Measurements from ENCODE around the gene RECQL5.

Gene RECQL5

DNA sequence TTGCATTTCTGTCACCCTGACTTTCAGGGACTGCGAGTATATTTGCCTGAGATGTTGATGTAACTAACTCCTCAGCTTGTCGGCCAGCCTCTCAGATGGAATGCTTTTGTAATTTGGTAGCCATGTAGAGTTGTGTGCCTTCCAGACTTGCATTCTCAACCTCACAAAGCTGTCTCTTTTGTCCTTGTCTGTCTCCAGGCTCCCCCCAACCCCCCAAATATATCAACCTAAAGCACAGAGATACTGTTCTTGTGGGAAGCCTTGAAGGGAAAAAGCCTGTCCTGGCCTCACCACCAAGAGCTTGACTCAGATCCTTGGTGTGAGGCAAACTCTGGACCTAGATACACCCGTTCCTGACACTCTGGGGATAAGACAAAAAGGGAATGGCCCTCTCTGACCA lies 18.5 kb upstream of the RECQL5 start:
- DNase-seq = no peak

GRCh38 chr17:75684924-75685323 lies 18.0 kb upstream of the RECQL5 start:
- no peak for DNase-seq

- DNase-seq = no peak
These were observed 17.3 kb upstream of the RECQL5 start for GRCh38 chr17:75684249-75684648.

GRCh38 chr17:75683583-75683982 lies 16.6 kb upstream of the RECQL5 start:
- peak; percentile 39 for DNase-seq

DNA sequence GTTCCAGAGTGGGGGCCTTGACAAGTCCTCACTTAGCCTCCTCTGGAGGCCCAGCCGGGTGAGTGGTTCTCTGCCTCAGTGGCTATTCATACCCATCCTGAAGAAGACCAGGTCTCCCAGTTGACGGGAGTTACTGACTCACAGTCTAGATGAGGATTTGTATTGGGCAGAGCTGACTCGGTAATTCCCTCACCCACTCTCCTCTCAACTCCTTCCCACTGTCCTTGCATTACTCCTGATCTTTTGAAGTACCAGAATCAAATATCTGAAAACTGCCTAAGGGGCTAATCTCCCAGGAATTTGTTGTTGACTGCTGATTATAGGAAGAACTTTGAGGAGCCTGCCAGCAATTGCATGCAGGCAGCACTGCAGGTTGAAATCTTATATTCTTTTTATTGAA lies 14.3 kb upstream of the RECQL5 start:
- DNase-seq = no peak

DNA sequence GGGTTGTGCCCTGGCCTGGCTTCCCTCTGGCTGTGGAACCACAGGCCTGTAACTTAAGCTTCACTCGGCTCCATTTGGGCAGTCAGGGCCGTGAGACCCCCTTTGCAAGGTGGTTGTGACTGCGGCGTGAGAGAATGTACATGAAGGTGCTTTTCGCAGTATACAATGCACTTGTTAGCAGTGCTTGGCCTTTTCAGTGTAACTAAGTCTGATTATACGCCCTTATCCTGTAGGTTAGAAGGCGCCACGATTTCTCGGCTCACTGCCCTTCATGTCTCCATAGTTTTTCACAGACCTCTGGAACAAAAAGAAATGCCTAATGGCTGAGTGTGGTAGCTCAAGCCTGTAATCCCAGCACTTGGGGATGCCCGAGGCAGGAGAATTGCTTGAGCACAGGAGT lies 13.5 kb upstream of the RECQL5 start:
- no peak for DNase-seq

DNA sequence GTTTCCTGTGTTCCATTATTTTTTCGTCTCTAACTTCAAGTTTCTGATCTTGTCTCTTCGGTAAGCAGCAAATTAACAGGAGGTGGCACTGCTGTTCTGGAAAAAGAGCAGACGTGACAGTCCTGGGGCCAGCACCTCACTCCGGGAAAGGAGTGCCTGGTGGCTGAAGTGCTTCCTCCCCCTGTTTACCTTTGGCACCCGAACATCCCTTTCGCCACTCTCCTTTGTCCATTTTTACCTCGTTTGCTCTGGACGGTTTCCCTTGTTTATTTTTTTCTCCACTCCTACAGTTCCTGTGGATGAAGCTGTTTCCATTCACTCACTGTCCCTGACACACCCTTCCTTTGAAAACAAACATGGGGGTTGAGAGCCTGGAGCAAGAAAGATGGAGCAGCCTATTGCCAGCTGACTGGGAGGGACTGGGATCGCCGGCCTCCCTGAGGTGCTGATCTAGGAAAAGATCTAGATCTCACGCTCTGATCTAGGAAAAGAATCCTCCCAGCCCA lies 12.8 kb upstream of the RECQL5 start:
- DNase-seq = peak; percentile 31

DNA sequence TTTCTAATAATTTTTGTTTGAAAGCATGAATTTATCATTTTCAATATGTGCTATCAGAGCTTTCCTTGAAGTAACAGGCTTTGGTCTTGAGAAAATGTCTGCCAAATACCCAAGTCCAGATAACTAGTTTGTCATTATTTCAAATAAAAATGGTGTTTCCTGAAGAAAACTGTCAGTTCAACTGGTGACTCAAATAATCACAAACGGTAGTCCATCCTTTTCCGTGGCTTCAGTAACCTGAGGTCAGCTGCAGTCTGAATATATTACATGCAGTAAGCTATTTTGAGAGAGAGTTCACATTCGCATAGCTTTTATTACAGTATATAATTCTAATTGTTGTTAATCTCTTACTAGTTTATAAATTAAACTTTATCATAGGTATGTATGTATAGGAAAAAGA lies 9.5 kb upstream of the RECQL5 start:
- no peak for DNase-seq

DNA sequence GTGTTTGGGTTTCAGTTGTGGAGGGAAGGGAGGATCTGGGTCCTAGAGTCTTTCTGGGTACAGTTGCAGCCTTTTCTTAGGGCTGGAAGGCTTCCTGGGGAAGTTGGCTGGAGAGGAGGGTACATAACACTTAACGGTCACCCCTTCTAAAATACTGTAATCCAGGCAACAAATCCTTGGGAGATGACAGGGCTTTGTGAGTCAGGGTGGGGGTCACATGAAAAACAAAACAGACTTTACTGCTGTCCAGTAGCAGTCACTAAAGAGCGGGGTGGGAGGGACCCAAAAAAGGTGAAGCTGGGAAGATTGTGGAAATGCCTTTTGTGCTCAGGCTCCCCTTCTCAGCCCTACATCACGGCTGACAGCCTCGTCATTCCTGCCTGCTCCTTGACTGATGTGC lies 6.5 kb upstream of the RECQL5 start:
- no peak for DNase-seq

DNA sequence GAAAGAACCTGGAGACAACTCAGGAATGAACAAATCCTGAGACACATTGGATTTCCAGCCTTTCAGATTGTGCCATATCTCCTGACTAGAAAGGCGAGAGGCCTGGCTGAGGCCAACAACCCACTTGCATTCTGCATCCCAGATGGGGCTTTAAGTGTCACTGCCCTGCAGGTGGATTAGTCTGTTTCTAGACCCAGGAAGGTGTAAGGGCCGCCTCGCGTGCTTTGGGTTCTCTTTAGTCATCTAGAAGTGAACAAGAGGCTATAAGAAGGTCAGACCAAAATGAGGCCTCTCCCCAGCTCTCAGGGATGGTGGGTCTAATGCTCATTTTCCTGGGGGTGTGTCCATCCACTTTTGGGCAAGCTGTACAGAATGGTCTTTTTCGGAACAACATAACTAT lies 5.1 kb upstream of the RECQL5 start:
- DNase-seq = no peak

GRCh38 chr17:75670868-75671267 lies 3.9 kb upstream of the RECQL5 start:
- no peak for DNase-seq

DNA sequence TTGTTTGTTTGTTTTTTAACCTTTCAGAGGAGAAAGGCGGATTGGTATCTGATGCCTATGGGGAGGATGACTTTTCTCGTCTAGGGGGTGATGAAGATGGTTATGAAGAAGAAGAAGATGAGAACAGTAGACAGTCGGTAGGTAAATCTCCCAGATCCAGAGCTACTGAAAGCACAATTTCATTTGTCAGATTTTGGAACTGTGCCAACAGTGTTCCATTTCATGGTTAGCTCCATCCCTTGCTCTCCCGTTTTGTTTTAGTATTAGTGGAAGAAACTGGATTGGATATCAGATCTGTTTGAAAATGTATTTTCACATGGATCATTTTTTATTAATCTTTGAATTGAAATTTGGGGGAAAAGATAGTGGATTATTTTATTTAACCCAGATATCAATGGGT lies 1.5 kb upstream of the RECQL5 start:
- DNase-seq = no peak

DNA sequence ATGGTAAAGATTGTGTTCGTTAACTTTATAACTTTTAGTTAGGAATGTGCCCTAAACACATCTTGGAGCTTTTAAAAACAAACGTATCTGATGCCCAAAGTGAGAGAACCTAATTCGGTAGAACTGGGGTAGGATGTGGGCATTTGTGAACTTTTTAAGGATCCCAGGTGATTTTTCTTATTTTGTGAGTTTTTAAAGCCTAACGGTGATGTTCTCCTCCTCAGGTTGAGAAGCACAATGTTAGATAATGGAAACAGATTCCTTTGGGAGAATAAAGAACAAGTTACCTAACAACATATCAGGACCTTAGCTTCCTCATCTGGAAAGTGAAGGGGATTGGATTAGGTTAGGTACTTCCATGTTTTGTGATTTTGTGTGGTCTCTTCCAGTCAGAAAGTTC lies 871 bp upstream of the RECQL5 start:
- no peak for DNase-seq

DNA sequence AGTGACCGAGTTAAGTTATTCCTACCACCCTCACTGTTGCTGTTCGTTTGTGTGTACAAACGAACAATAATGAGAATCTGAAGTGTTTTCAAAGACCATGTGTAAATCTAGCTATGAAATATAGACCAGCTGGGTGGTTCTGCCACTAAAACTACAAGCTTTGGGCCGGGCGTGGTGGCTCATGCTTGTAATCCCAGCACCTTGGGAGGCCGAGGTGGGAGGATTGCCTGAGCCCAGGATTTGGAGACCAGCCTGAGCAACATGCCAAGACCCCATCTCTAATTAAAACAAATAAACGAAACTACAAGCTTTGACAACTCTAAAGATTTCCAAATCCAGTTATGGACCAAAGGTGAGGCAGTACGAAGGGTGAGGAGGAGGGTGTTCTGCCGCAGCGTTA lies 973 bp downstream of the RECQL5 start:
- no peak for DNase-seq

- DNase-seq = no peak
These were observed 2.8 kb downstream of the RECQL5 start for GRCh38 chr17:75664099-75664549.

GRCh38 chr17:75662511-75662910 lies 4.4 kb downstream of the RECQL5 start:
- no peak for DNase-seq

GRCh38 chr17:75661531-75661930 lies 5.4 kb downstream of the RECQL5 start:
- DNase-seq = no peak

DNA sequence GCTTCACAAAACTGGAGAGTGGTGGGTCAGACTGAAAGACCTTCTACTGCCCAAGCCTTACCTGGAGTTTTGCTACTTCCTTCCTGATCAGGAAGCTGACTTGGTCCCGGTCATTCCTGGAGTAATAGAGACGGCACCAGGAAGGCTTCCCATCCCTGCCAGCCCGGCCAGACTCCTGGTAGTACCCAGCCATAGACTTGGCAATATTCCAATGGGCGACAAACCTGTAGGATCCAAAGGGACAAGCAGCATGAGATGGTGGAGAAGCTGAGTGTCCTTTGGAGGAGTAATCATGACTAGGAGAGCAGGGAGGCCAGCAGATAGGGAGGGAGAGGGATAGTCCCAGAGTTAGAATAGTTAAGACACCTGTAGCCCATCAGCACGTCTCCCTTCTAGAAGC lies 8.7 kb downstream of the RECQL5 start:
- DNase-seq = no peak

DNA sequence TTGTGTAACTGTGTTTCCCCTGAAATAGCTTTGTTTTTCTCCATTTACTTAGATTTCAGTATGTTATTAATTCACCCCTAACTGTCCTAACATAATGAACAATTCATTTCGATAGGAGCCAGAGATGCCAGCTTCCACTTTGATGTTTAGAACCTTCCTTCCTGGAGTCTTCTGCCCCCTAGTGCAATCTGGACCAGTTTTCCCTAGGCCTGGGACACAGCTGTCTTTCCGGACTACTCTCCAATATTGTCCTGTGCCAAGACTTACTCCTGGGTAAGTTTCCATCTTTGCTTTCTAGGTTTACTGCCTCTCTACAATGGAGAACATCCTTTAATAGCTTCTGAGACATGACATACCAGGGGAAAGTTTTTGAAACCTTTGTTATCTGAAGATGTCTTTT lies 12.8 kb downstream of the RECQL5 start:
- no peak for DNase-seq

DNA sequence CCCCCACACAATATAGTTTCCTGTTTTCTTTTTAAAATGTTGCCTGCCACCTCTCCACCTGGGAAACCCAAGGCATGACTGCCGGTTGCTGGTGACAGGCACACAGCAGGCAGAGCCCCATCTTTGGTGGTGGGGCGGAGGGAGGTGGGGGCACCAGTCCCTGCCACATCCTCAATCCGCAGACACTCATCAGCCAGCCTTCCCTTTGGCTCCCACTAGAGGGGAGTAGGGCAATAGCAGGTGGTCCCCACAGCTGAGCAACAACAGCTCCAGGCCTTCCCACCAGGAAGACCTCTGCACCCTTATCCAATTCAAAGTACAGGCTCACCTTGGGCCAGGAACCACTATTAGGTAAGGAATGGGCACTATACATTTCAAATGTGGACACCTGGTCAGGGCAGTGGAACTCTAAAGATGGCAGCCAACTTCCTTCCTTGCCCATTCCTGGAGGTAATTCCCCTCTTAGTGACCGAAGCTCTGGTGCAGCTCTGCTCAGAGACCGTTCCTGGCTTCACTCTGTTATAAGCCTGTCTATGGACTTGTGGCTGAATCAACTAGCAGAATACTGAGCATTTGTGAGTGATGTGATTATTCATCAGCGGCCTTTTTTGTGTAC lies 13.9 kb downstream of the RECQL5 start:
- peak; percentile 78 for DNase-seq

DNA sequence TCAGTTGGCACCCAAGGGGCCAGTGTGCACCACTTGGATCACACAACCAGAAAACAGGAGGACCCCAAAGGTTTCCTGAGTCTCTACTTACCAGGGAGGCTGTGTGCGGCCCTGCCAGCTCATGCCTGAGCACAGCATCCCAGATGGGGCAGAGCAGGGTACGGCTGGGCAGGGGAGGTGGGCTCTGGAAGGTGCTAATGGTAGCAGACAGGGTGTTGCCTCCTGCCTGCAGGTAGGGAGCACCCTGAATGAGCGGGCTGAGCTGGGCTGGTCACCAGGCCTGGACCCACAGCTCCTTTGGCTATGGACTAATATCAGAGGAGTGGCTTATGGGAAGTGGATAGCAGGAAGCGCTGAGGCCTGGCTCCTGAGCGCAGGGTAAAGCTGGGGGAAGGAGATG lies 14.6 kb downstream of the RECQL5 start:
- no peak for DNase-seq

- DNase-seq = no peak
These were observed 16.1 kb downstream of the RECQL5 start for GRCh38 chr17:75650874-75651273.

DNA sequence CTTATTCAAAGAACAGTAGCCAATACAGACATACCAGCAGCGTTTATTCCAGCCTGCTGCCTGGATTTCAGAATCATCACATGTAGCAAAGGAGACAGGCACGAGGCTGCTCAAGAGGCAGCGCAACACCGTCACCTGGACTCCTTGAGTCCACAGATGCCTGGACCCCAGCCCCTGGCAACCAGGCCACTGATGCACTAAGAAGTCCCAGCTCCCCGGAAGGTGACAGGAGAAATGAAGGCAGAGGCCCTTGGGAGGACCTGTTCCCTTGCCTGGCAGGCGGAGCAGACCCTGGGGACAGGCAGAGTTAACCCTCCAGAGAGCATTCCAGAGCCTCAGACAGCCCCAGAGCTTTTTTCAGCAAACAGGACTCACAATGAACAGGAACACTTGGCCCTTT lies 17.3 kb downstream of the RECQL5 start:
- DNase-seq = no peak

DNA sequence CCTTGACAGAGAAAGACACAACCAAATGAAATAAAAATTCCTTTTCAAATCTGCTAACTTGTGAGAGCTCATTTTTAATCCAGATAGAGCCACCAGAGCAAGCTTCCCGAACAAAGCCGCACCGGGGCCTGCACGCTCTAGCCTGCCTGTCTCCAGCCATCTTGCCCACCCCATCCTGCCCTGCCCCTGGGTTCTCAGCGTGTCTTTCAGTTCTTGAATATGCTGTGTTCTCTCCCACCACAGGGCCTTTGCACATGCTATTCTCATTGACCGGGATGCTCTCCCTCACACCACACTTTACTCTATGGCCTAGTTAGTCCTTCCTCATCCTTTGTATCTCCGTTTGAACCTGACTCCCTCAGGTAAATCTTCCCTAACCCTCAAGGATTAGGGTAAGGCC lies 19.0 kb downstream of the RECQL5 start:
- no peak for DNase-seq

GRCh38 chr17:75647061-75647460 lies 19.9 kb downstream of the RECQL5 start:
- DNase-seq = no peak

- no peak for DNase-seq
These were observed 20.3 kb downstream of the RECQL5 start for GRCh38 chr17:75646638-75646992.

Measured in hematopoietic multipotent progenitor cell treated with erythropoietin and hydrocortisone succinate and interleukin-3 and kit ligand, for 8 days (in vitro differentiated cells).